Measurements from ENCODE around the gene VEPH1.

DNA sequence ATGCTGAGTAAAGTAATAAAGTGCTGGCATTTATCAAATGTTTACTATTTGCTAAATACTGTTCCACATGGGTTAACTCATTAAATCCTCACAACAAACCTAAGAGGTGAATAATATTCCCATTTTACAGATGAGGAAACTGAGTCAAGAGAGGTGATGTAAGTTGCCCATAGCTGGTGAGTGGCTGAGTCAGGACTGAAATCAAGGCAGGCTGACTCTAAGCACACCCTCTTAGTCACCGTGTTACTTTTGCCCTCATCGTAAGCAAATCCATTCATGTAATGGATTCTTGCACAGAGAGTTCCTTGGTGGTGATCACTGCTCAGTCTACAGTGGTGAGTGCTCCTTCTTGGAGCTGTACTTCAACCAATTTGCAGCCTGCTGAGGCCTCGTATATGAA lies 95.4 kb downstream of the VEPH1 start:
- TF ChIP-seq EZH2 (IDR thresholded peaks at IDR 0.05; ENCODE audit: borderline replicate concordance, low read length) (no peak), CTCF (conservative IDR thresholded peaks at IDR 0.05 in 1 of 2, IDR thresholded peaks at IDR 0.05 in 1 of 2; ENCODE audit: extremely low read depth in 1 of 2, insufficient read depth in 1 of 2, low read depth in 1 of 2, low read length in 2 of 2) (no peak)
